Stomach (tissue), 4 donors: ENCODE measurements around the gene AVEN.

Source experiments
- CTCF ChIP-seq, 7 experiments: fragments of 450-650 bp in 4 of 7; fragments of 200-600 bp in 3 of 7; sonication (generic) in 3 of 7; IDR thresholded peaks; one replicate each; pipeline ENCODE4 v1.5.1; 2016 to 2019; ENCODE audit warnings: antibody characterized with exemption in 7 of 7, control low read depth in 2 of 7, mild to moderate bottlenecking in 1 of 7
- POLR2A ChIP-seq, 4 donors: fragments of 450-650 bp; IDR thresholded peaks; one replicate each; pipeline ENCODE4 v1.6.1; 2016; ENCODE audit warnings: antibody characterized with exemption in 4 of 4, control low read depth in 2 of 4, mild to moderate bottlenecking in 1 of 4, moderate library complexity in 1 of 4
- POLR2AphosphoS5 ChIP-seq, 3 donors: sonication (generic); formaldehyde crosslinking; IDR thresholded peaks; one replicate each; pipeline ENCODE4 v1.6.1; 2016; ENCODE audit warnings: antibody characterized with exemption in 3 of 3

GRCh38 chr15:34084086-34084485, 45.1 kb upstream of the AVEN start:
- TF ChIP-seq CTCF (IDR thresholded peaks at IDR 0.05) (no peak), POLR2A (IDR thresholded peaks at IDR 0.05) (no peak), POLR2AphosphoS5 (IDR thresholded peaks at IDR 0.05) (no peak)
